Activated T-helper 2 cell treated with anti-CD3 and anti-CD28 coated beads, Interferon-gamma antibody, Interleukin-2, Interleukin-4, amounts not matched to agents 10 μg/mL and 5 μg/mL and 100 μg/mL, durations not matched to agents 14 hours and 24 hours and 36 hours (primary cell): ENCODE data around the gene RASGEF1B. TPM values are rescaled to one million over a fixed set of nuclear protein-coding genes. Genes with fewer than 3 reads are reported as not detected.
"Not testable (repeated sequence)": the region's sequence is repeated elsewhere in the genome, so short reads cannot be mapped to it uniquely, and the experiment has no call there.

Experiments used
- DNase-seq: peaks from one replicate; pipeline ENCODE4 v3.0.0; 2021; ENCODE audit warnings: low spot score
- H3K27ac Mint-ChIP-seq: one replicate; pipeline ENCODE4 v1.8.0; 2021; ENCODE audit warnings: mixed read lengths
- H3K27me3 Mint-ChIP-seq: one replicate; pipeline ENCODE4 v1.8.0; 2021; ENCODE audit warnings: low read depth, mixed read lengths
- H3K36me3 Mint-ChIP-seq: one replicate; pipeline ENCODE4 v1.8.0; 2021; ENCODE audit warnings: low read depth, mixed read lengths
- H3K4me1 Mint-ChIP-seq: one replicate; pipeline ENCODE4 v1.8.0; 2021; ENCODE audit warnings: low read depth, mixed read lengths
- H3K4me3 Mint-ChIP-seq: one replicate; pipeline ENCODE4 v1.8.0; 2021; ENCODE audit warnings: low read depth, mild to moderate bottlenecking, moderate library complexity, mixed read lengths
- H3K9me3 Mint-ChIP-seq: one replicate; pipeline ENCODE4 v1.8.0; 2021; ENCODE audit warnings: mixed read lengths
- intact Hi-C: fragments of 100-400 bp; cut with micrococcal nuclease; formaldehyde crosslinking; loops from one replicate; pipeline ENCODE4 v1.15.1; 2023
- total RNA-seq: library from RNA; stranded (reverse); gene quantifications from 2 replicates; pipeline ENCODE4 v1.2.3, GENCODE V29; 2022

RASGEF1B gene
- total RNA-seq, 1 donor from 2014 or later = 0.39 TPM

DNA sequence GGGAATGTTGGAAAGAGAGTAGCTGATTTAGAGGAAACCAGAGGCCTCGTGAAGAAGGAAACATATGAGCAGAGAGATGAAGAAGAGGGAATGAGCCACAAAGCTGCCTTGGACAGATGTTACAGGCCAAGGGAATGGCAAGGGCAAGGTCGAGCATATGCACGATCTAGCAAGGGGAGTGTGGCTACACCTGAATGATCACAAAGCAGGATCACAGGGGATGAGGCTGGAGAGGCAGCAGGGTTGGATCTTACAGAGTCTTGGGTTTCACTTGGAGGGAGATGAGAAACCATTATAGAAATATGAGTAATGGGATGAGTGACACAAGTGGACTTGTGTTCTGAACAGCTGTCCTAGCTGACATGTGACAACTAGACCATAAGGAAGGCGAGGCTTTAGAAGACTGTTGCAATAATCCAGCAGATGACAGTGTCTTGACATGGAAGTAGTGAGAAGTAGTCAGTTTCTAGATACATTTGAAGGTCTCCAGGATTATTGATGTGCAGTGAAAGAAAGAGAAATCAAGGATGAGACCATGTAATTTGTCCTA lies 58.7 kb downstream of the RASGEF1B start:
- no peak for DNase-seq
- Mint-ChIP-seq H3K27ac (no peak overlapping the region), H3K4me3 (no peak overlapping the region), H3K36me3 (no peaks in the 10 kb centered on the region), H3K4me1 (no peaks in the 10 kb centered on the region), H3K9me3 (no peaks in the 10 kb centered on the region), H3K27me3 (no peaks in the 10 kb centered on the region)
- intact Hi-C loops = no loop called here

DNA sequence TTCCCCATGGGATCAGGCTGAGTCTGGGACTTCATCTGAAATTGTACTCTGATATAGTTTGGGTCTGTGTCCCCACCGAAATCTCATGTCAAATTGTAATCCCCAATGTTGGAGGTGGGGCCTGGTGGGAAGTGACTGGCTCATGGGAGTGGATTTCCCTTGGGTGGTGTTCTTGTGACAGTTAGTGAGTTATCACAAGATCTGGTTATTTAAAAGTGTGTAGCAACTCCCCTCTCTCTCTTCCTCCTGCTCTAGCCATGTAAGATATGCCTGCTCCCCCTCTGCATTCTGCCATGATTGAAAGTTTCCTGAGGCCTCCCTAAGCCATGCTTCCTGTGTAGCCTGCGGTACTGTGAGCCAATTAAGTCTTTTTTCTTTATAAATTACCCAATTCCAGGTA lies 61.0 kb downstream of the RASGEF1B start:
- intact Hi-C loops = no loop called here
- no peak overlapping the region for H3K4me3 Mint-ChIP-seq
- no peaks in the 10 kb centered on the region for H3K27me3 Mint-ChIP-seq
- peaks cover 1% of the 10 kb centered on the region for H3K4me1 Mint-ChIP-seq
- H3K27ac Mint-ChIP-seq = no peak overlapping the region
- H3K36me3 Mint-ChIP-seq = no peaks in the 10 kb centered on the region
- no peak for DNase-seq
- no peaks in the 10 kb centered on the region for H3K9me3 Mint-ChIP-seq

GRCh38 chr4:81409836-81410235 lies 61.9 kb downstream of the RASGEF1B start:
- Mint-ChIP-seq H3K9me3 (no peaks in the 10 kb centered on the region), H3K36me3 (no peaks in the 10 kb centered on the region), H3K4me1 (peaks cover 3% of the 10 kb centered on the region), H3K27ac (no peak overlapping the region), H3K4me3 (no peak overlapping the region), H3K27me3 (no peaks in the 10 kb centered on the region)
- DNase-seq = no peak
- intact Hi-C loops = loop anchor here (5.0 to 10.0 kb wide), 2 partner anchors 505 to 877 kb away; no protein-coding TSS in a partner anchor

- intact Hi-C loops = loop anchor here (5.0 to 10.0 kb wide), 2 partner anchors 506 to 879 kb away; no protein-coding TSS in a partner anchor
- H3K27me3 Mint-ChIP-seq = no peaks in the 10 kb centered on the region
- H3K4me3 Mint-ChIP-seq = no peak overlapping the region
- H3K36me3 Mint-ChIP-seq = no peaks in the 10 kb centered on the region
- DNase-seq = no peak
- H3K27ac Mint-ChIP-seq = no peak overlapping the region
- peaks cover 3% of the 10 kb centered on the region for H3K4me1 Mint-ChIP-seq
- no peaks in the 10 kb centered on the region for H3K9me3 Mint-ChIP-seq
These were observed 63.4 kb downstream of the RASGEF1B start for GRCh38 chr4:81408341-81408740.

GRCh38 chr4:81407726-81408125 lies 64.0 kb downstream of the RASGEF1B start:
- H3K9me3 Mint-ChIP-seq = no peaks in the 10 kb centered on the region
- H3K27me3 Mint-ChIP-seq = no peaks in the 10 kb centered on the region
- DNase-seq = no peak
- intact Hi-C loops = loop anchor here (2.0 to 10.0 kb wide), 3 partner anchors 61 to 880 kb away; no protein-coding TSS in a partner anchor
- no peak overlapping the region for H3K4me3 Mint-ChIP-seq
- H3K27ac Mint-ChIP-seq = no peak overlapping the region
- H3K4me1 Mint-ChIP-seq = peaks cover 3% of the 10 kb centered on the region
- H3K36me3 Mint-ChIP-seq = no peaks in the 10 kb centered on the region

- H3K27me3 Mint-ChIP-seq, H3K9me3 Mint-ChIP-seq, H3K27ac Mint-ChIP-seq, H3K4me3 Mint-ChIP-seq, H3K36me3 Mint-ChIP-seq, DNase-seq, H3K4me1 Mint-ChIP-seq: not testable (repeated sequence)
- intact Hi-C loops = loop anchor here (1.0 to 10.0 kb wide), 5 partner anchors 62 to 881 kb away; no protein-coding TSS in a partner anchor
These were observed 65.2 kb downstream of the RASGEF1B start for GRCh38 chr4:81406481-81406880.

DNA sequence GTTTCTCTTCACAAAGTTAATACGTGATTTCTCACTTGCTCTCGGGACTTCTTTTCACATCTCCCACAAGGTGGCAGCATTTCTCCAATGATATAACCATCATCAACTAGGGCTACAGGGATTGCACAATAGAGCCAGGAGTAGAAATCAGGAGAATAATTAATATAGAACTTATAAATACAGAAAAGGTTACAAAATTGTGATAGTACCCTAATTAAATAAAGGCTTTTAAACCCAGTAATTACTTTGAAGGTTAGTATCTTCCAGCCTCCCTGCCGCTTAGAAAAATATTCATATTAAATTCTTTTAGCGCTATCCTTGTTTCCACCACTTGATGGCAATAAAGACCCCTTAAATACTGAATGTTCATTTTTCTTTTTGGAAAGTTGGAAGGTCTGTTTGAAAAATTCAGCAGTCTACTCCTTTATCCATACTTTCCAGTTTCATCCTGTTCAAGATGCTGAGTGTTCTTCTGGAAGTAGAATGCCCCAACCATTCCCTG lies 65.8 kb downstream of the RASGEF1B start:
- H3K27ac Mint-ChIP-seq = no peak overlapping the region
- H3K4me1 Mint-ChIP-seq = peaks cover 3% of the 10 kb centered on the region
- H3K36me3 Mint-ChIP-seq = no peaks in the 10 kb centered on the region
- intact Hi-C loops = loop anchor here (1.0 to 10.0 kb wide), 6 partner anchors 63 to 881 kb away; no protein-coding TSS in a partner anchor
- H3K27me3 Mint-ChIP-seq = peaks cover 2% of the 10 kb centered on the region
- H3K4me3 Mint-ChIP-seq = no peak overlapping the region
- no peak for DNase-seq
- H3K9me3 Mint-ChIP-seq = no peaks in the 10 kb centered on the region

DNA sequence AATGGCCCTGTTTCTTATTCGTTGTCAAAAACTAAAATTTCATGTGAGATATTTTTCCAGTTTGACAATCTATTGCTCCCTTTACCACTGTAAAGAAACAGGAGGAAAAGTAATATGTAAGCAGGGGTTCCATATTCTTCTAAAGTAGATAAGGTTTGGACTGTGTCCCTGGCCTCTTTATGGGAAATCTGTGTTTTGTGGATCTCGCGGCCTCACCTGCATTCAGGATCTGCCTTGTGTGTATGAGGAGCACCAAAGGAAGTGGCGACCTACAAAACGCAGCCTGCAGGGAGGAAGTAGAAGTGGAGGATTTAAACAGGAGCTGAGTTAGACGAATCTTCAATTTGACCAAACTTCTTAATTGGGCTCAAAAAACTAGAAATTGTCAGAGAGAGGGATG lies 67.0 kb downstream of the RASGEF1B start:
- no peaks in the 10 kb centered on the region for H3K9me3 Mint-ChIP-seq
- H3K27me3 Mint-ChIP-seq = peaks cover 5% of the 10 kb centered on the region
- no peak overlapping the region for H3K4me3 Mint-ChIP-seq
- no peaks in the 10 kb centered on the region for H3K36me3 Mint-ChIP-seq
- H3K4me1 Mint-ChIP-seq = peaks cover 3% of the 10 kb centered on the region
- intact Hi-C loops = loop anchor here (1.0 to 10.0 kb wide), 3 partner anchors 510 to 883 kb away; no protein-coding TSS in a partner anchor
- no peak overlapping the region for H3K27ac Mint-ChIP-seq
- DNase-seq = no peak

GRCh38 chr4:81404294-81404693 lies 67.4 kb downstream of the RASGEF1B start:
- Mint-ChIP-seq H3K4me1 (peaks cover 3% of the 10 kb centered on the region), H3K27ac (no peak overlapping the region), H3K27me3 (peaks cover 5% of the 10 kb centered on the region), H3K36me3 (no peaks in the 10 kb centered on the region), H3K4me3 (no peak overlapping the region), H3K9me3 (no peaks in the 10 kb centered on the region)
- intact Hi-C loops = loop anchor here (10.0 kb wide), 1 partner anchor 511 kb away; no protein-coding TSS in a partner anchor
- no peak for DNase-seq

DNA sequence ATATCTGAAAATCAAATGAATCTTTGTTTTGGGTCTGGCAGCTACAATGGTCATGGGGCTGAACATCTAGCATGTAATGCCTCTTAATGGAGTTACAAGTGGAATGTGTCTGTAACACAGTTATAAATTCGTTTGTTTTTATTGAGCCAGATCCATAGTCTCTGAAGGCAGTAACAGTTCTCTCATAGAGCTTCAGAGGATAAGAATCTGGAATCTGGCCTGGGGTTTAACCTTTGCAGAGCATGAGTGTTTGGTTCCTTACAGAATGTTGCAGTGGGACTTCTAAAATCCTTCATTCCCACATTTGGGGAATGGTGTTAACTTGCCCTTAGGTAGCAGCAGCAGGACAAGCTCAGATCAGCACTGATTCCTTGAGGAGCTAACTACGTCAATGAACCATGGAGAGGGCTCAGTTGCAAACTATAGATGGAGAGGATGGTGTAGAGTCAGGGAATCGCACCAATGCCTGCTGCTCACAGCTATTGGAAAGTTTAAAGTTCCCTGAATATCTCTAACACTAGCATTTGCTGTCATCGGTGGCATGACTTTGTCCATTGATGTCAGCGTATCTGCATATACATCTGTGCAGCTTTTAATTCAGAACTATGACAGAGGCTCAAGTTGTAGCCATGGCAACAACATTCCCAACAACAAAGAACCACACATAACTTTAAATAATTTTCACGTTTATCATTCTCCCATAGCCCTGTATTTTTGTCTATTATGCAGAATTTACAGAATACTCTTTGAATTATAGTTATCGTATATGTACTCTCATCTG lies 72.2 kb downstream of the RASGEF1B start:
- peaks cover 5% of the 10 kb centered on the region for H3K27me3 Mint-ChIP-seq
- no peak for DNase-seq
- H3K9me3 Mint-ChIP-seq = no peaks in the 10 kb centered on the region
- no peaks in the 10 kb centered on the region for H3K36me3 Mint-ChIP-seq
- no peak overlapping the region for H3K4me3 Mint-ChIP-seq
- H3K27ac Mint-ChIP-seq = no peak overlapping the region
- intact Hi-C loops = loop anchor here (10.0 kb wide), 1 partner anchor 515 kb away; no protein-coding TSS in a partner anchor
- H3K4me1 Mint-ChIP-seq = no peaks in the 10 kb centered on the region

DNA sequence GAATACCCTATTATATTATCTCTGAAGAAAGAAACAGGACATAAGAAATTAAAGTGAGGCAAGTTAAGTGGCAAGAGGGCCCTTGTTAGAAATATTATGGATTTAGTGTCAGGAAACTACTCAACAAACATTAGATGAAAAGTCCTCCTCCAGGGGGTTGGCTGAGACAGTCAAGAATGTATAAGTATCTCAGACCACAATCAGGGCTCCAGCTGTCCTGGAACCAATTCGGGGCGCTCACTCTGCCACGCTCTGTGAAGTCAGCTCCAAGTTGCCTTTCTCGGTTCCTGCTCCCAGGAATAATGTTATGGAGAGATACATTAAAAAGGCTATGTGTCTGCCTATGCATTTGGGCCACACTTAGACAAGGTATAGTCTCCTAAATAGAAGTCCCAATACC lies 73.3 kb downstream of the RASGEF1B start:
- intact Hi-C loops = no loop called here
- H3K9me3 Mint-ChIP-seq = no peaks in the 10 kb centered on the region
- H3K4me1 Mint-ChIP-seq = no peaks in the 10 kb centered on the region
- DNase-seq = no peak
- peaks cover 5% of the 10 kb centered on the region for H3K27me3 Mint-ChIP-seq
- no peak overlapping the region for H3K4me3 Mint-ChIP-seq
- no peak overlapping the region for H3K27ac Mint-ChIP-seq
- H3K36me3 Mint-ChIP-seq = no peaks in the 10 kb centered on the region

DNA sequence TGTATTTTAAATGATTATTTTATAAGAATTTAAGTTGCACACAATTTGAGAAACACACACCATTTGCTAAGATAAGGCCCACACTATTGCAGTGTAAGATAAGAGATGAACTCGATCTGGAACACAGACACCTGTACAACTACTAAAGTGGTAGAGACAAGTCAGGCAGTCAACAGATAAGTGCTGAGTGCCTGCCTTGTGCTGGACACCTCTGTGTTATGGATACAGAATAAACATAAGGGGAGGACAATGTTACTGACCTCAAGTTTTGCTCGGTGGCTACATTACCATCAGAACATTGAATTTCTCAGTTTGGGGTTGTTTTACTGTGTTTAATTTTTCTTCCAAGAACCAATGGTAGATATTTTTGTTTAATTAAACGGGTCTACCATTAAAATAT lies 74.1 kb downstream of the RASGEF1B start:
- intact Hi-C loops = no loop called here
- peaks cover 5% of the 10 kb centered on the region for H3K27me3 Mint-ChIP-seq
- no peaks in the 10 kb centered on the region for H3K4me1 Mint-ChIP-seq
- DNase-seq = no peak
- H3K27ac Mint-ChIP-seq = no peak overlapping the region
- H3K36me3 Mint-ChIP-seq = no peaks in the 10 kb centered on the region
- no peaks in the 10 kb centered on the region for H3K9me3 Mint-ChIP-seq
- H3K4me3 Mint-ChIP-seq = no peak overlapping the region

- intact Hi-C loops = no loop called here
- no peak overlapping the region for H3K27ac Mint-ChIP-seq
- H3K4me3 Mint-ChIP-seq = no peak overlapping the region
- H3K9me3 Mint-ChIP-seq = no peaks in the 10 kb centered on the region
- no peak for DNase-seq
- H3K27me3 Mint-ChIP-seq = peaks cover 2% of the 10 kb centered on the region
- H3K36me3 Mint-ChIP-seq = no peaks in the 10 kb centered on the region
- H3K4me1 Mint-ChIP-seq = no peaks in the 10 kb centered on the region
These were observed 76.5 kb downstream of the RASGEF1B start for GRCh38 chr4:81395239-81395638.
